BE2C (cell line): ENCODE data around the gene PPP1R14B.

Experiments
- DNase-seq: peaks from one replicate; pipeline ENCODE4 v3.0.0-alpha.2; 2020
- H3K27me3 ChIP-seq: fragments of 250-450 bp; sonication (Bioruptor Pico); 2 replicates; pipeline ENCODE4 v1.5.1; 2020; ENCODE audit warnings: mild to moderate bottlenecking
- H3K36me3 ChIP-seq: fragments of 250-450 bp; sonication (Bioruptor Pico); 2 replicates; pipeline ENCODE4 v1.5.1; 2020; ENCODE audit warnings: mild to moderate bottlenecking
- H3K4me1 ChIP-seq: fragments of 250-450 bp; sonication (Bioruptor Pico); 2 replicates; pipeline ENCODE4 v1.5.1; 2020
- H3K4me3 ChIP-seq: 2 replicates; pipeline ENCODE4 v1.5.1; 2011; ENCODE audit warnings: low read depth, low read length
- H3K9me3 ChIP-seq: fragments of 250-450 bp; sonication (Bioruptor Pico); 2 replicates; pipeline ENCODE4 v1.5.1; 2020
- CTCF ChIP-seq: IDR thresholded peaks from 2 replicates; pipeline ENCODE4 v1.5.1; 2012; ENCODE audit warnings: mild to moderate bottlenecking, low read depth, low read length

The PPP1R14B gene

DNA sequence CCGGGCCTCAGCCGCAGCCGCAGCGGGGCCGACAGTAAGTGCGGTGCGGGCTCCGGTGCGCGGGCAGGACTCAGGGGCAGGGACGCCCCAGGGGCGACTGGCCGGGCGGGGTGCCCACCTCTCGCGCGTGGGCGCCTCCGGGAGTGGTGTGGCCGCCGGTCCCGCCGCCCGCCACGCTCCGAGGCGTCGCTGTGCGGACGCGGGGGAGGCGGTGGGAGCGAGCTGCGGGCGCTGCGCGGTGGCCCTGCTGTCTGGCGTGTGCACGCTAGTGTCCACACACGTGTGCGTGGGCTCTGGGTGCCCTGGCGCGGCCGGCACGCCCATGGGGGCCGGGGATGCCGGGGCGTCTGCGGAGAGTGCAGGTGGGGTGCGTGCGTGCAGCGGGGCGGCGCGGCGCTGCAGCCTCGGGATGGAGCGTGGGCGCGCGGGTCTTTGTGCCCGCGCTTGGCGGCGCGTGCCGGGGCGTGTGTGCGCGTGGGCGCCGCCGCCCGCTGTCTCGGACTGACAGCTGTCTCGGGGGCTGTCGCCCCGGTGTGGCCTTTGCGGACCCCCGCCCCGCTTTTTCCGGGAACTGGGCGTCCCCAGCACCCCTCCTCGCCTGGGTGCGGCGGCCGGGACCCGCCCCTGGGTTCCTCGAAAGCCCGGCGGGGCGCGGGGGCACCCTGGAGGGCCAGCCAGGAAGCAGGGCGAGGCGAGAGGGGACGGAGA is 45.2 kb upstream of the PPP1R14B start:
- no peak for DNase-seq
- H3K4me3 ChIP-seq, result no peak overlapping the region
- no peaks in the 10 kb centered on the region for H3K4me1 ChIP-seq
- H3K27me3 ChIP-seq, result peaks cover 45% of the 10 kb centered on the region
- H3K9me3 ChIP-seq, result no peaks in the 10 kb centered on the region
- no peaks in the 10 kb centered on the region for H3K36me3 ChIP-seq
- no peak for TF ChIP-seq CTCF

- no peak for DNase-seq
- Histone ChIP-seq H3K36me3 (no peaks in the 10 kb centered on the region), H3K9me3 (no peaks in the 10 kb centered on the region), H3K4me1 (no peaks in the 10 kb centered on the region), H3K4me3 (no peak within 1 kb of the TSS), H3K27me3 (peaks cover 43% of the 10 kb centered on the region)
- TF ChIP-seq CTCF, result no peak
These were observed 44.6 kb upstream of the PPP1R14B start, which contains the start of gene KCNK4 for GRCh38 chr11:64291262-64291751. KCNK4 (plus strand) TSS chr11:64291302; CDS start chr11:64293019, 1,717 bp downstream.

- Histone ChIP-seq H3K36me3 (no peaks in the 10 kb centered on the region), H3K4me3 (no peak overlapping the region), H3K27me3 (peaks cover 40% of the 10 kb centered on the region)
These were observed 43.9 kb upstream of the PPP1R14B start for GRCh38 chr11:64290352-64291261.

GRCh38 chr11:64289002-64289564 is 42.3 kb upstream of the PPP1R14B start:
- no peak for TF ChIP-seq CTCF
- no peaks in the 10 kb centered on the region for H3K36me3 ChIP-seq
- DNase-seq, result no peak
- no peaks in the 10 kb centered on the region for H3K4me1 ChIP-seq
- no peaks in the 10 kb centered on the region for H3K9me3 ChIP-seq
- H3K27me3 ChIP-seq, result peaks cover 40% of the 10 kb centered on the region
- no peak overlapping the region for H3K4me3 ChIP-seq

More at GRCh38 chr11:64290352-64291261, 43.9 kb upstream of the PPP1R14B start:
- H3K4me1 ChIP-seq, result no peaks in the 10 kb centered on the region
- no peak for TF ChIP-seq CTCF
- no peak for DNase-seq
- H3K9me3 ChIP-seq, result no peaks in the 10 kb centered on the region

DNA sequence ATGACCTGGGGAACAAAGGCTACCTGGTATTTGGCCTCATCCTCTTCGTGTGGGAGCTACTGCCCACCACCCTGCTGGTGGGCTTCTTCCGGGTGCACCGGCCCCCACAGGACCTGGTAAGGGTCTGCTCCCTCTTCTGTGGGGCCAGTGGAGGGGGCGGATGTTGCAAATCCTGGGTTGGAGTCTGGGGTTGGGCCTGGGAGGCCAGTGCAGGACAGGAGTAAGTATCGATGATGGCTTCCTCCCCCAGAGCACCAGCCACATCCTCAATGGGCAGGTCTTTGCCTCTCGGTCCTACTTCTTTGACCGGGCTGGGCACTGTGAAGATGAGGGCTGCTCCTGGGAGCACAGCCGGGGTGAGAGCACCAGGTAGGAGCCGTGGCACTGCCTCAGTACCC is 41.6 kb upstream of the PPP1R14B start:
- no peak for DNase-seq
- H3K27me3 ChIP-seq, result peaks cover 33% of the 10 kb centered on the region
- H3K4me1 ChIP-seq, result no peaks in the 10 kb centered on the region
- no peak overlapping the region for H3K4me3 ChIP-seq
- no peak for TF ChIP-seq CTCF
- no peaks in the 10 kb centered on the region for H3K9me3 ChIP-seq
- H3K36me3 ChIP-seq, result no peaks in the 10 kb centered on the region
